Measurements from ENCODE around the gene OR10A3.

DNA sequence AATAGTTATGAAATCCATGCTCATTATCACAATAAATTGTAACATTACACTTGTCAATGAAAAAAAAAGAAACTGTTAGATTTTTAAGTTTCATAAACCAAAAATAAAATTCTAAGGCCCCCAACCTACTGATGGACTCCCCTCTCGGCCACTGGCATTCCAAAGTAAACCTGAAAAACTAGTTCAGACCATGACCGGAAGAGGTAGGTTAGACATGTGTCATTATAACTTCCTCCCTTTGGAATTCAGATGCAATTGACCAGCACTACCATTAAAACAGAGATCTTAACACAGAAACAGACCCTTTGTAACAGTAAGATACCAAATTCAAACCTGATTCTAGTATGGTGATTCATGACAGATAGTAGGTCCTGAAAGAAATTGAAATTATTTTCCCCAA, 23.4 kb downstream of the OR10A3 start:
- TF ChIP-seq CTCF (IDR thresholded peaks at IDR 0.05; ENCODE audit: poor library complexity, severe bottlenecking) (no peak), REST (IDR thresholded peaks at IDR 0.05; ENCODE audit: borderline replicate concordance) (no peak), MXI1 (conservative IDR thresholded peaks at IDR 0.05; ENCODE audit: poor library complexity, severe bottlenecking) (no peak), EZH2 (IDR thresholded peaks at IDR 0.05; ENCODE audit: borderline replicate concordance, insufficient read depth, low read length, poor library complexity, severe bottlenecking) (no peak), SMC3 (conservative IDR thresholded peaks at IDR 0.05; ENCODE audit: poor library complexity) (no peak), RAD21 (conservative IDR thresholded peaks at IDR 0.05) (no peak), POLR2AphosphoS5 (IDR thresholded peaks at IDR 0.05) (no peak)

Data from neural cell (in vitro differentiated cells).